IMR-90 (cell line): ENCODE measurements around the gene SLC30A7. TPM values are rescaled to one million over a fixed set of nuclear protein-coding genes. Genes with fewer than 3 reads are reported as not detected.

Experiments
- ATAC-seq: fragments of 200-7000 bp; cut with Tn5 transposase; 2 replicates; pipeline ENCODE4 v1.9.1; 2020; ENCODE audit warnings: low read depth, mild to moderate bottlenecking, moderate library complexity
- BruUV-seq: library from RNA; stranded (reverse); fragments of 400-500 nt; replicated peaks from 2 replicates; lab custom pipeline; 2021; lab: Mats Ljungman, UMichigan
- CTCF ChIA-PET: fragments of 300-600 bp; formaldehyde crosslinking; extraction: SDS; loops from one replicate; lab custom pipeline; 2021; ENCODE audit warnings: antibody characterized with exemption; lab: Yijun Ruan, JAX
- POLR2A ChIA-PET: fragments of 300-600 bp; sonication (Branson Sonifier 250); formaldehyde crosslinking; loops from one replicate; lab custom pipeline; 2022; ENCODE audit warnings: antibody characterized with exemption; ENCODE audit not compliant: unreplicated experiment; lab: Charles Lee
- DNase-seq: peaks from one replicate; pipeline ENCODE4 v3.0.0; 2013
- H2AFZ ChIP-seq: replicated peaks from 2 replicates; pipeline ENCODE3; 2013; ENCODE audit warnings: low read length, mild to moderate bottlenecking; ENCODE audit not compliant: poor library complexity
- H2AK5ac ChIP-seq: 2 replicates; pipeline ENCODE4 v1.6.1; 2013; ENCODE audit warnings: low read depth, low read length, inconsistent platforms
- H2AK9ac ChIP-seq: replicated peaks from 2 replicates; pipeline ENCODE3; 2013; ENCODE audit warnings: mild to moderate bottlenecking, low read depth, low read length, moderate library complexity; ENCODE audit not compliant: poor library complexity
- H2BK120ac ChIP-seq: 2 replicates; pipeline ENCODE4 v1.6.1; 2013; ENCODE audit warnings: low read depth, low read length, inconsistent platforms
- H2BK15ac ChIP-seq: 3 replicates; pipeline ENCODE4 v1.6.1; 2013; ENCODE audit warnings: low read depth, low read length, inconsistent platforms
- H2BK20ac ChIP-seq: 2 replicates; pipeline ENCODE4 v1.6.1; 2013; ENCODE audit warnings: low read depth, mild to moderate bottlenecking, inconsistent platforms, low read length, moderate library complexity
- H2BK5ac ChIP-seq: 2 replicates; pipeline ENCODE4 v1.6.1; 2013; ENCODE audit warnings: mild to moderate bottlenecking, low read depth, low read length, inconsistent platforms; ENCODE audit not compliant: poor library complexity, severe bottlenecking
- H3K14ac ChIP-seq: replicated peaks from 2 replicates; pipeline ENCODE4 v1.6.1; 2013; ENCODE audit warnings: low read depth, low read length, inconsistent platforms
- H3K18ac ChIP-seq: 2 replicates; pipeline ENCODE4 v1.6.1; 2013; ENCODE audit warnings: low read depth, low read length, control low read depth
- H3K23ac ChIP-seq: 2 replicates; pipeline ENCODE4 v1.6.1; 2013; ENCODE audit warnings: low read depth, low read length, inconsistent platforms
- H3K27ac ChIP-seq: 2 replicates; pipeline ENCODE4 v1.5.1; 2013; ENCODE audit warnings: mild to moderate bottlenecking, control low read depth, low read length; ENCODE audit not compliant: insufficient read depth
- H3K27me3 ChIP-seq: 2 replicates; pipeline ENCODE4 v1.6.1; 2013; ENCODE audit warnings: low read length; ENCODE audit not compliant: control insufficient read depth, insufficient read depth
- H3K36me3 ChIP-seq: 2 replicates; pipeline ENCODE4 v1.6.1; 2013; ENCODE audit warnings: low read length, mixed read lengths; ENCODE audit not compliant: control insufficient read depth, insufficient read depth
- H3K4ac ChIP-seq: 2 replicates; pipeline ENCODE4 v1.6.1; 2013; ENCODE audit warnings: low read depth, low read length, inconsistent platforms
- H3K4me1 ChIP-seq: 2 replicates; pipeline ENCODE4 v1.6.1; 2013; ENCODE audit warnings: low read length, mixed read lengths; ENCODE audit not compliant: control insufficient read depth, insufficient read depth
- H3K4me2 ChIP-seq: 2 replicates; pipeline ENCODE4 v1.6.1; 2013; ENCODE audit warnings: low read depth, mild to moderate bottlenecking, control low read depth, low read length, moderate library complexity
- H3K4me3 ChIP-seq: 2 replicates; pipeline ENCODE4 v1.5.1; 2013; ENCODE audit warnings: low read depth, mild to moderate bottlenecking, control low read depth, low read length, moderate library complexity; ENCODE audit not compliant: insufficient read depth
- H3K56ac ChIP-seq: 2 replicates; pipeline ENCODE4 v1.6.1; 2013; ENCODE audit warnings: low read length, inconsistent platforms; ENCODE audit not compliant: insufficient read depth; ENCODE audit errors: extremely low read depth
- H3K79me1 ChIP-seq, 2 experiments: 2 replicates each; pipeline ENCODE4 v1.6.1; 2013; ENCODE audit warnings: low read length in 2 of 2, inconsistent platforms in 1 of 2, low read depth in 1 of 2
- H3K9ac ChIP-seq: 2 replicates; pipeline ENCODE4 v1.6.1; 2013; ENCODE audit warnings: low read depth, low read length, control low read depth
- H3K9me1 ChIP-seq: 2 replicates; pipeline ENCODE4 v1.6.1; 2013; ENCODE audit warnings: low read length, inconsistent platforms; ENCODE audit not compliant: insufficient read depth
- H3K9me3 ChIP-seq: 2 replicates; pipeline ENCODE4 v1.6.1; 2013; ENCODE audit warnings: low read length; ENCODE audit not compliant: control insufficient read depth, insufficient read depth
- H4K20me1 ChIP-seq: 2 replicates; pipeline ENCODE4 v1.6.1; 2013; ENCODE audit warnings: low read length, inconsistent platforms; ENCODE audit not compliant: insufficient read depth
- H4K5ac ChIP-seq: 2 replicates; pipeline ENCODE4 v1.6.1; 2013; ENCODE audit warnings: mild to moderate bottlenecking, low read depth, low read length, control low read depth
- H4K8ac ChIP-seq, 2 experiments: 2 replicates each; pipeline ENCODE4 v1.6.1; 2013; ENCODE audit warnings: low read depth in 2 of 2, low read length in 2 of 2, control low read depth in 1 of 2, inconsistent platforms in 1 of 2
- H4K91ac ChIP-seq: 2 replicates; pipeline ENCODE4 v1.6.1; 2013; ENCODE audit warnings: low read depth, low read length, inconsistent platforms; ENCODE audit not compliant: insufficient read depth
- BHLHE40 ChIP-seq: fragments of 150-350 bp; IDR thresholded peaks from 2 replicates; pipeline ENCODE4 v1.6.1; 2016; ENCODE audit warnings: mild to moderate bottlenecking, low read depth, low read length
- CEBPB ChIP-seq: IDR thresholded peaks from 2 replicates; pipeline ENCODE4 v1.6.1; 2012; ENCODE audit warnings: low read depth, low read length, improper control_type of control experiment
- CTCF ChIP-seq: conservative IDR thresholded peaks from 2 replicates; pipeline ENCODE4 v1.5.1; 2012; ENCODE audit warnings: mild to moderate bottlenecking, low read depth, low read length, improper control_type of control experiment
- FOS ChIP-seq: fragments of 150-350 bp; IDR thresholded peaks from 2 replicates; pipeline ENCODE4 v1.6.1; 2016; ENCODE audit warnings: low read depth, low read length
- MXI1 ChIP-seq: IDR thresholded peaks from 2 replicates; pipeline ENCODE4 v1.6.1; 2012; ENCODE audit warnings: low read depth, mild to moderate bottlenecking, low read length, moderate library complexity, borderline replicate concordance
- WGBS, 2 experiments: methylation state at CpG; one replicate each; pipeline versions ENCODE4 v1.1.5 to v1.1.7; 2013; ENCODE audit warnings: missing lambda C conversion rate in 2 of 2; ENCODE audit not compliant: insufficient read length in 1 of 2; ENCODE audit errors: extremely low coverage in 2 of 2; 5-methylcytosine and 5-hydroxymethylcytosine counted together
- dilution Hi-C: fragments of 300-500 bp; cut with HindIII; formaldehyde crosslinking; loops from one replicate; pipeline ENCODE4 v1.14.3; 2018; ENCODE audit warnings: low sequenced_read_pairs; ENCODE audit not compliant: unreplicated experiment
- in situ Hi-C: fragments of 300-500 bp; cut with MboI; formaldehyde crosslinking; loops from 3 replicates; pipeline ENCODE4 v1.14.3; 2019; ENCODE audit warnings: low sequenced_read_pairs, inconsistent platforms, mixed read lengths
- intact Hi-C: fragments of 100-400 bp; cut with micrococcal nuclease; formaldehyde crosslinking; loops from 2 replicates; pipeline ENCODE4 v1.10.0; 2022
- polyA plus RNA-seq, 3 experiments: library from polyadenylated mRNA; depleted of rRNA; stranded (reverse); fragments of >200 nt; gene quantifications; 2 replicates each; pipeline ENCODE4 v1.2.3, GENCODE V29; 2012; ENCODE audit warnings: low replicate concordance in 1 of 3
- total RNA-seq: library from RNA; depleted of rRNA; stranded (reverse); fragments of >200 nt; gene quantifications from 2 replicates; pipeline ENCODE4 v1.2.3, GENCODE V29; 2012

The SLC30A7 gene
- total and polyA plus RNA-seq, 2 of the 4 experiments (the other 2 are of a cell fraction), result 8.4 to 60.2 TPM

GRCh38 chr1:100979631-100980030 lies 83.7 kb downstream of the SLC30A7 start:
- no peak overlapping the region for H3K27ac ChIP-seq
- no peak overlapping the region for H3K23ac ChIP-seq
- H3K27me3 ChIP-seq, result no peaks in the 10 kb centered on the region
- TF ChIP-seq MXI1 (no peak), CEBPB (no peak), BHLHE40 (no peak), FOS (no peak), CTCF (no peak)
- in situ Hi-C loops, result no loop called here
- H3K79me1 ChIP-seq, result peaks cover 0 to 8% of the 10 kb centered on the region in 2 experiments; a peak in 3 of 4 replicates
- H2AFZ ChIP-seq, result no peak overlapping the region
- no peak overlapping the region for H2BK120ac ChIP-seq
- H3K18ac ChIP-seq, result no peak overlapping the region
- H3K4me1 ChIP-seq, result no peaks in the 10 kb centered on the region
- no TSS peak for BruUV-seq
- dilution Hi-C loops, result no loop called here
- no peak overlapping the region for H3K4me2 ChIP-seq
- no peak overlapping the region for H4K8ac ChIP-seq
- no peak overlapping the region for H4K91ac ChIP-seq
- H3K9ac ChIP-seq, result no peak overlapping the region
- ChIA-PET CTCF (no interaction called here), POLR2A (no interaction called here)
- no peak overlapping the region for H2BK20ac ChIP-seq
- no peak overlapping the region for H3K14ac ChIP-seq
- no peak overlapping the region for H4K5ac ChIP-seq
- H3K4ac ChIP-seq, result no peak overlapping the region
- no peak overlapping the region for H2AK5ac ChIP-seq
- no peak overlapping the region for H3K4me3 ChIP-seq
- ATAC-seq (no peak), DNase-seq (no peak)
- no peak overlapping the region for H3K56ac ChIP-seq
- no peaks in the 10 kb centered on the region for H4K20me1 ChIP-seq
- H3K36me3 ChIP-seq, result peaks cover 6% of the 10 kb centered on the region; the same call in 1 of the 2 replicates
- H2AK9ac ChIP-seq, result no peak overlapping the region
- no peaks in the 10 kb centered on the region; the same call in 1 of the 2 replicates for H3K9me1 ChIP-seq
- H2BK15ac ChIP-seq, result no peak overlapping the region
- H3K9me3 ChIP-seq, result no peaks in the 10 kb centered on the region
- intact Hi-C loops, result no loop called here
- no peak overlapping the region for H2BK5ac ChIP-seq
- WGBS, 2 experiments, result no CpG with 5 or more reads among the region's 2 CpGs
